Endodermal cell (in vitro differentiated cells): ENCODE results near the gene CCDC200. TPM values are rescaled to one million over a fixed set of nuclear protein-coding genes. Genes with fewer than 3 reads are reported as not detected.

Experiments used
- DNase-seq: peaks from one replicate; pipeline ENCODE4 v3.0.0-alpha.2; 2017
- H3K27ac ChIP-seq: 2 replicates; pipeline ENCODE4 v1.5.1; 2013; ENCODE audit warnings: mild to moderate bottlenecking, low read depth, low read length, moderate library complexity
- H3K27me3 ChIP-seq: 2 replicates; pipeline ENCODE4 v1.6.1; 2013; ENCODE audit warnings: mild to moderate bottlenecking, low read length, moderate library complexity; ENCODE audit not compliant: insufficient read depth, control insufficient read depth, poor library complexity, severe bottlenecking
- H3K36me3 ChIP-seq: 2 replicates; pipeline ENCODE4 v1.7.0; 2013; ENCODE audit warnings: mild to moderate bottlenecking, low read length, moderate library complexity; ENCODE audit not compliant: control insufficient read depth, insufficient read depth
- H3K4me1 ChIP-seq: one replicate; pipeline ENCODE4 v1.7.0; 2013; ENCODE audit warnings: low read length; ENCODE audit not compliant: control insufficient read depth, insufficient read depth
- H3K4me3 ChIP-seq: 2 replicates; pipeline ENCODE4 v1.5.1; 2013; ENCODE audit warnings: mild to moderate bottlenecking, low read length, moderate library complexity
- H3K9ac ChIP-seq: 2 replicates; pipeline ENCODE4 v1.6.1; 2013; ENCODE audit warnings: mild to moderate bottlenecking, low read length, moderate library complexity; ENCODE audit not compliant: poor library complexity, severe bottlenecking; ENCODE audit errors: extremely low read depth
- H3K9me3 ChIP-seq: 2 replicates; pipeline ENCODE4 v1.6.1; 2013; ENCODE audit warnings: mild to moderate bottlenecking, low read length, moderate library complexity; ENCODE audit not compliant: control insufficient read depth
- H3K27ac Mint-ChIP-seq: 2 replicates; pipeline ENCODE4 v1.8.0; 2020; ENCODE audit warnings: mixed read lengths
- H3K27me3 Mint-ChIP-seq: 2 replicates; pipeline ENCODE4 v1.8.0; 2021; ENCODE audit warnings: mild to moderate bottlenecking, mixed read lengths; ENCODE audit not compliant: insufficient read depth
- H3K36me3 Mint-ChIP-seq: 2 replicates; pipeline ENCODE4 v1.8.0; 2020; ENCODE audit warnings: low read depth, mixed read lengths
- H3K4me1 Mint-ChIP-seq: 2 replicates; pipeline ENCODE4 v1.8.0; 2020; ENCODE audit warnings: mixed read lengths
- H3K4me3 Mint-ChIP-seq: 2 replicates; pipeline ENCODE4 v1.8.0; 2020; ENCODE audit warnings: mild to moderate bottlenecking, moderate library complexity, mixed read lengths
- H3K9me3 Mint-ChIP-seq: 2 replicates; pipeline ENCODE4 v1.8.0; 2020; ENCODE audit warnings: mild to moderate bottlenecking, mixed read lengths
- CTCF ChIP-seq: fragments of 200-600 bp; sonication (generic); conservative IDR thresholded peaks from 2 replicates; pipeline ENCODE4 v1.5.0; 2021; ENCODE audit warnings: antibody characterized with exemption, mild to moderate bottlenecking
- WGBS, 2 experiments: methylation state at CpG; one replicate each; pipeline versions ENCODE4 v1.1.5 to v1.1.7; 2013; ENCODE audit warnings: missing lambda C conversion rate in 2 of 2, mixed read lengths in 1 of 2; ENCODE audit not compliant: insufficient coverage in 1 of 2, insufficient read length in 1 of 2; 5-methylcytosine and 5-hydroxymethylcytosine counted together
- total RNA-seq, 2 donors: library from RNA; stranded (reverse); fragmentation: NEBNext Ultra II Directional in 1 of 2; extraction: Animal tissue kit (Norgen Biotek cat#: 25700) in 1 of 2; gene quantifications; 2 replicates in 1 of 2; 3 replicates in 1 of 2; pipeline ENCODE4 v1.2.1, GENCODE V29; 2021

Gene CCDC200
- total RNA-seq, 2 donors from 2014 or later = not detected

DNA sequence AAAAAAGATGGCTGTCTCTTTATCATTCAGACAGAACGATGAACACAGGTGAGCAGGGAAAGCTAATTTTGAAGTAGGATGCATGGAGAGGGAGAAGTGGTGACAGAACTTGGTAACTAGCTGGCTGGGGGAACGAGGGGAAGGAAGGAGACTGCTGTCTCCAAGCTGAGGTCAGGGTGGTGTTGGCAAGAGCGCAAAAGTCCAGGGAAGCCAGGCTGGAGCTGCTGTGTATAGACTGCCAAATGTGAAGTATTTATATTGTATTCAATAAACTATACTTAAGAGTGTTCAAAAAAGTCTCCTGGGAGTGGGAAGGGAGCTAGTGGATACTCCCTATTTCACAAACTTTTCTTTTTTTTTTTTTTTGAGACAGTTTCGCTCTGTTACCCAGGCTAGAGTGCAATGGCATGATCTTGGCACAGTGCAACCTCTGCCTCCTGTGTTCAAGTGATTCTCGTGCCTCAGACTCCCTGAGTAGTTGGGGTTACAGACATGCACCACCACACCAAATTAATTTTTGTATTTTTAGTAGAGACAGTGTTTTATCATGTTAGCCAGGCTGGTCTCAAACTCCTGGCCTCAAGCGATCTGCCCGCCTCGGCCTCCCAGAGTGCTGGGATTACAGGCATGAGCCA lies 8.6 kb downstream of the CCDC200 start:
- Mint-ChIP-seq H3K27me3 (no peaks in the 10 kb centered on the region), H3K9me3 (no peaks in the 10 kb centered on the region), H3K4me1 (no peaks in the 10 kb centered on the region), H3K4me3 (no peak overlapping the region), H3K27ac (no peak overlapping the region), H3K36me3 (peaks cover 34% of the 10 kb centered on the region)
- DNase-seq = no peak
- Histone ChIP-seq H3K9ac (no peak overlapping the region), H3K4me3 (no peak overlapping the region), H3K27me3 (no peaks in the 10 kb centered on the region), H3K4me1 (peaks cover 8% of the 10 kb centered on the region), H3K36me3 (peaks cover 27% of the 10 kb centered on the region), H3K27ac (no peak overlapping the region), H3K9me3 (no peaks in the 10 kb centered on the region)
- no peak for TF ChIP-seq CTCF
- 92 to 97% methylated on average over 6 to 7 of the region's 8 CpGs for WGBS, 2 experiments

DNA sequence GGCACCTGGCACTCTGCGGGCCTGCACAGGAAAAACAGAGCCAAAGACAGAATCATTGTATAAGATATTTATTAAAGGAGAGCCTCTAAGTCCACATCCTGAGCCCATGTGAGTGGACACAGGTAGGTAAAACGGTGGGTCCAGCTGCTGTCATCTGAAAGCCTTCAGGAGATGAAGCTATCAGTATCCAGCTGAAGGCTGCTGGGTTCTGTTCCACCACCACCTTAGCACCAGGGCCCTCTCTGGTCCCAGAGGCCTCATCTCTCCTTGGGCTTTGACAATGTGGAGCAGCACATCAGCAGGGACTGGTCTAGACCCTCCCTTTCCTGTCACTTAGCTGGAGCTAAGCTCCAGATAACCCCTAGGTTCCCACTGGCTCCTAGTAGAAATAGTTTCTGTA lies 9.4 kb downstream of the CCDC200 start:
- H3K4me3 ChIP-seq = no peak overlapping the region
- Mint-ChIP-seq H3K4me1 (no peaks in the 10 kb centered on the region), H3K27ac (no peak overlapping the region), H3K36me3 (peaks cover 31% of the 10 kb centered on the region), H3K9me3 (no peaks in the 10 kb centered on the region), H3K4me3 (no peak overlapping the region), H3K27me3 (no peaks in the 10 kb centered on the region)
- H3K27me3 ChIP-seq = no peaks in the 10 kb centered on the region
- H3K36me3 ChIP-seq = peaks cover 32% of the 10 kb centered on the region
- no peak for TF ChIP-seq CTCF
- H3K27ac ChIP-seq = no peak overlapping the region
- no peak overlapping the region for H3K9ac ChIP-seq
- no peaks in the 10 kb centered on the region for H3K9me3 ChIP-seq
- peaks cover 8% of the 10 kb centered on the region for H3K4me1 ChIP-seq
- no peak for DNase-seq
- 92 to 100% methylated on average over 1 to 2 of the region's 2 CpGs for WGBS, 2 experiments

DNA sequence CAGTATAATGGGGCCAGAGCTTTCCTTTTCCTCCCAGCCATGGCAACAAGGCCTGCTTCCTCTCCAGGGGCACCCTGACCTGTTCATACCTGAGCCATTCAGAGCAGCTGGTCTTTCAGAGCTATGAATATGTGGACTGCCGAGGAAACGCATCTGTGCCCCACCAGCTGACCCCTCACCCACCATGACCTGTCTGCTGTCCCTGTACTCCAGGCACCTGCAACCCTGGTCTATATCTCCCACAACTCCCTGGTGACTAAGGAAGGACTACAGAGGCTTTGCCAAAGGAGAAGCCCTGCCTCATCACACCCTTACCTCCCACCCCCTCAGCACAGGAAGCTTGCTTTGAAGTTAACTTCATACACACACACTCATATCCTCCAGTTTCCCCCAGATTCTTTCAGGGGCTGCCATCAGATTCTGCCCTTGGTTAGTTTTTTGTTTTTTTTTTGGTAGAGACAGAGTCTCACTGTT lies 10.8 kb downstream of the CCDC200 start:
- Histone ChIP-seq H3K36me3 (peaks cover 32% of the 10 kb centered on the region), H3K4me1 (peaks cover 16% of the 10 kb centered on the region), H3K9ac (no peak overlapping the region), H3K27ac (no peak overlapping the region), H3K4me3 (no peak overlapping the region), H3K27me3 (no peaks in the 10 kb centered on the region), H3K9me3 (no peaks in the 10 kb centered on the region)
- H3K4me1 Mint-ChIP-seq = peaks cover 10% of the 10 kb centered on the region
- H3K4me3 Mint-ChIP-seq = no peak overlapping the region
- no peaks in the 10 kb centered on the region for H3K9me3 Mint-ChIP-seq
- 95% methylated on average over 2 of the region's 2 CpGs; no CpG with 5 or more reads in 1 of the 2 experiments for WGBS, 2 experiments
- no peak for DNase-seq
- H3K36me3 Mint-ChIP-seq = peaks cover 36% of the 10 kb centered on the region
- no peak for TF ChIP-seq CTCF
- no peaks in the 10 kb centered on the region for H3K27me3 Mint-ChIP-seq
- H3K27ac Mint-ChIP-seq = no peak overlapping the region
